Measurements from ENCODE around the gene CCDC157.
"Not testable (repeated sequence)": the region's sequence is repeated elsewhere in the genome, so short reads cannot be mapped to it uniquely, and the experiment has no call there.

CCDC157 gene

GRCh38 chr22:30326255-30326705 lies 30.5 kb upstream of the CCDC157 start:
- peak; percentile 39 for DNase-seq

- peak; percentile 97 for DNase-seq
These were observed 30.0 kb upstream of the CCDC157 start, which contains the start of gene TBC1D10A for GRCh38 chr22:30326706-30327362. Gene TBC1D10A, minus strand, starts transcription at chr22:30326941. Its CDS starts 60 bp downstream, at chr22:30326881.

GRCh38 chr22:30327864-30328345 lies 28.9 kb upstream of the CCDC157 start:
- DNase-seq = no peak

GRCh38 chr22:30328466-30329049 lies 28.2 kb upstream of the CCDC157 start:
- DNase-seq = no peak

- DNase-seq = no peak
These were observed 24.3 kb upstream of the CCDC157 start for GRCh38 chr22:30332551-30332950.

- peak; percentile 41 for DNase-seq
These were observed 23.7 kb upstream of the CCDC157 start for GRCh38 chr22:30332994-30333706.

- peak; percentile 35 for DNase-seq
These were observed 23.1 kb upstream of the CCDC157 start for GRCh38 chr22:30333707-30334087.

- DNase-seq = no peak
These were observed 22.2 kb upstream of the CCDC157 start for GRCh38 chr22:30334646-30335045.

- no peak for DNase-seq
These were observed 21.6 kb upstream of the CCDC157 start for GRCh38 chr22:30335236-30335635.

- DNase-seq = no peak
These were observed 19.9 kb upstream of the CCDC157 start for GRCh38 chr22:30336752-30337460.

- no peak for DNase-seq
These were observed 19.4 kb upstream of the CCDC157 start for GRCh38 chr22:30337461-30337778.

GRCh38 chr22:30338341-30338740 lies 18.5 kb upstream of the CCDC157 start:
- DNase-seq = not testable (repeated sequence)

- DNase-seq = no peak
These were observed 18.0 kb upstream of the CCDC157 start for GRCh38 chr22:30338802-30339201.

GRCh38 chr22:30340911-30341685 lies 15.7 kb upstream of the CCDC157 start:
- no peak for DNase-seq

- DNase-seq = peak; percentile 62
These were observed 12.2 kb upstream of the CCDC157 start for GRCh38 chr22:30344447-30345200.

- peak; percentile 68 for DNase-seq
These were observed 9.4 kb upstream of the CCDC157 start for GRCh38 chr22:30347255-30347892.

GRCh38 chr22:30348404-30348803 lies 8.4 kb upstream of the CCDC157 start:
- DNase-seq = peak; percentile 62

GRCh38 chr22:30348809-30349208 lies 8.0 kb upstream of the CCDC157 start:
- DNase-seq = no peak

- no peak for DNase-seq
These were observed 5.6 kb upstream of the CCDC157 start for GRCh38 chr22:30351226-30351625.

- DNase-seq = no peak
These were observed 2.2 kb upstream of the CCDC157 start for GRCh38 chr22:30354644-30355043.

- no peak for DNase-seq
These were observed 396 bp downstream of the CCDC157 start for GRCh38 chr22:30357236-30357570.
